SK-N-SH (cell line): ENCODE data around the gene MMD.

Experiments used
- CTCF ChIP-seq: fragments of 200-600 bp; sonication (generic); IDR thresholded peaks from 2 replicates; pipeline ENCODE4 v1.6.1; 2017; ENCODE audit warnings: antibody characterized with exemption, mild to moderate bottlenecking, moderate library complexity
- FOXJ3 ChIP-seq: sonication (generic); formaldehyde crosslinking; IDR thresholded peaks from 2 replicates; pipeline ENCODE4 v1.5.1; 2020; ENCODE audit warnings: mild to moderate bottlenecking, missing genetic modification reagents
- FOXM1 ChIP-seq: IDR thresholded peaks from 2 replicates; pipeline ENCODE4 v1.4.0; 2012; ENCODE audit warnings: low read depth, mild to moderate bottlenecking
- GABPA ChIP-seq: IDR thresholded peaks from 2 replicates; pipeline ENCODE4 v1.4.0; 2012; ENCODE audit warnings: low read depth, mild to moderate bottlenecking
- MAX ChIP-seq: IDR thresholded peaks from 2 replicates; pipeline ENCODE4 v1.4.0; 2012; ENCODE audit warnings: low read depth
- POLR2AphosphoS5 ChIP-seq: IDR thresholded peaks from 2 replicates; pipeline ENCODE4 v1.6.1; 2012; ENCODE audit warnings: low read depth, low read length
- RAD21 ChIP-seq: IDR thresholded peaks from 2 replicates; pipeline ENCODE4 v1.6.1; 2012; ENCODE audit warnings: mild to moderate bottlenecking, low read length
- USF2 ChIP-seq: fragments of 150-350 bp; IDR thresholded peaks from 2 replicates; pipeline ENCODE4 v1.6.1; 2017; ENCODE audit warnings: antibody characterized with exemption, low read length, low read depth, borderline replicate concordance
- YY1 ChIP-seq: IDR thresholded peaks from 2 replicates; pipeline ENCODE4 v1.4.0; 2012; ENCODE audit warnings: low read depth, mild to moderate bottlenecking

GRCh38 chr17:55395803-55396505, 25.7 kb downstream of the MMD start:
- TF ChIP-seq MAX (no peak), CTCF (no peak), FOXM1 (no peak), POLR2AphosphoS5 (no peak), YY1 (no peak), USF2 (no peak), GABPA (no peak), RAD21 (no peak), FOXJ3 (CRISPR knock-in tag) (no peak)
